RWPE2 (cell line): Measurements from ENCODE around the gene AGRN.
A peak's percentile ranks its signal among the peaks of the same experiment; 100 is the strongest.
"Not testable (repeated sequence)": the region's sequence is repeated elsewhere in the genome, so short reads cannot be mapped to it uniquely, and the experiment has no call there.

Experiments used
- ATAC-seq: fragments of 200-7000 bp; cut with Tn5 transposase; 3 replicates; pipeline ENCODE4 v1.9.1; 2021; ENCODE audit warnings: low read depth
- DNase-seq: peaks from one replicate; pipeline ENCODE4 v3.0.0-alpha.2; 2020; ENCODE audit warnings: low spot score
- H3K27ac ChIP-seq: fragments of 450-650 bp; 2 replicates; pipeline ENCODE4 v1.5.1; 2017; ENCODE audit warnings: mild to moderate bottlenecking; ENCODE audit not compliant: poor library complexity, severe bottlenecking
- H3K27me3 ChIP-seq: fragments of 250-450 bp; sonication (Bioruptor Pico); 2 replicates; pipeline ENCODE4 v1.5.1; 2021; ENCODE audit warnings: mild to moderate bottlenecking, moderate library complexity; ENCODE audit not compliant: insufficient read depth, poor library complexity, severe bottlenecking
- H3K36me3 ChIP-seq: fragments of 250-450 bp; sonication (Bioruptor Pico); 2 replicates; pipeline ENCODE4 v1.5.1; 2020; ENCODE audit warnings: low read depth, mild to moderate bottlenecking, moderate library complexity
- H3K4me1 ChIP-seq: fragments of 250-450 bp; sonication (Bioruptor Pico); 2 replicates; pipeline ENCODE4 v1.5.1; 2021; ENCODE audit warnings: mild to moderate bottlenecking, moderate library complexity; ENCODE audit not compliant: insufficient read depth, poor library complexity, severe bottlenecking
- H3K4me3 ChIP-seq: fragments of 250-450 bp; sonication (Bioruptor Pico); 2 replicates; pipeline ENCODE4 v1.5.1; 2021; ENCODE audit warnings: mild to moderate bottlenecking, moderate library complexity; ENCODE audit not compliant: severe bottlenecking
- H3K9me3 ChIP-seq: fragments of 250-450 bp; sonication (Bioruptor Pico); 2 replicates; pipeline ENCODE4 v1.5.1; 2021; ENCODE audit warnings: mild to moderate bottlenecking, moderate library complexity; ENCODE audit not compliant: severe bottlenecking
- CTCF ChIP-seq: fragments of 450-650 bp; IDR thresholded peaks from one replicate; pipeline ENCODE4 v1.5.1; 2017; ENCODE audit warnings: mild to moderate bottlenecking, moderate library complexity; ENCODE audit not compliant: poor library complexity, severe bottlenecking

The AGRN gene

GRCh38 chr1:1026599-1027413 is 6.9 kb downstream of the AGRN start:
- peaks cover 55% of the 10 kb centered on the region for H3K36me3 ChIP-seq
- H3K27ac ChIP-seq = peak overlapping the region; percentile 96
- DNase-seq (no peak), ATAC-seq (no peak)
- H3K4me3 ChIP-seq = no peak overlapping the region
- H3K27me3 ChIP-seq = no peaks in the 10 kb centered on the region
- H3K9me3 ChIP-seq = no peaks in the 10 kb centered on the region
- TF ChIP-seq CTCF = no peak
- H3K4me1 ChIP-seq = peaks cover 29% of the 10 kb centered on the region

GRCh38 chr1:1027791-1028190 is 7.9 kb downstream of the AGRN start:
- DNase-seq (no peak), ATAC-seq (no peak)
- no peaks in the 10 kb centered on the region for H3K27me3 ChIP-seq
- no peak for TF ChIP-seq CTCF
- peaks cover 22% of the 10 kb centered on the region for H3K4me1 ChIP-seq
- H3K9me3 ChIP-seq = no peaks in the 10 kb centered on the region
- peaks cover 46% of the 10 kb centered on the region for H3K36me3 ChIP-seq
- no peak overlapping the region for H3K4me3 ChIP-seq
- H3K27ac ChIP-seq = no peak overlapping the region

GRCh38 chr1:1030867-1031658 is 11.1 kb downstream of the AGRN start:
- DNase-seq, H3K4me3 ChIP-seq, H3K27ac ChIP-seq, H3K9me3 ChIP-seq, ATAC-seq, H3K27me3 ChIP-seq, H3K4me1 ChIP-seq: not testable (repeated sequence)
- peaks cover 36% of the 10 kb centered on the region for H3K36me3 ChIP-seq

GRCh38 chr1:1031659-1032235 is 11.8 kb downstream of the AGRN start:
- Histone ChIP-seq H3K27me3 (no peaks in the 10 kb centered on the region), H3K4me3 (no peak overlapping the region), H3K27ac (no peak overlapping the region), H3K36me3 (peaks cover 34% of the 10 kb centered on the region), H3K4me1 (no peaks in the 10 kb centered on the region), H3K9me3 (no peaks in the 10 kb centered on the region)
- DNase-seq (no peak), ATAC-seq (no peak; the same call in 2 of the 3 replicates)
- no peak for TF ChIP-seq CTCF

- no peak for TF ChIP-seq CTCF
- Histone ChIP-seq H3K9me3 (no peaks in the 10 kb centered on the region), H3K4me1 (no peaks in the 10 kb centered on the region), H3K27me3 (no peaks in the 10 kb centered on the region), H3K4me3 (no peak overlapping the region), H3K27ac (no peak overlapping the region), H3K36me3 (peaks cover 31% of the 10 kb centered on the region)
- ATAC-seq = peak; percentile 5; the same call in 1 of the 3 replicates
- no peak for DNase-seq
These were observed 12.5 kb downstream of the AGRN start for GRCh38 chr1:1032424-1032823.
